HEK293 (cell line): ENCODE data around the gene ZBTB47.

ENCODE experiments used
- CTCF ChIA-PET: fragments of 350-600 bp; formaldehyde crosslinking; extraction: SDS; loops from one replicate; lab custom pipeline; 2021; ENCODE audit warnings: antibody characterized with exemption; lab: Yijun Ruan, JAX
- POLR2A ChIA-PET: fragments of 300-600 bp; formaldehyde crosslinking; extraction: SDS; loops from one replicate; lab custom pipeline; 2020; ENCODE audit warnings: antibody characterized with exemption, inconsistent platforms; lab: Yijun Ruan, JAX
- H3K27ac ChIP-seq: fragments of 200-500 bp; sonication (Bioruptor generic); 2 replicates; pipeline ENCODE4 v1.5.1; 2014; ENCODE audit warnings: low read depth, low read length, control low read depth, inconsistent platforms; ENCODE audit errors: extremely low read depth
- H3K36me3 ChIP-seq, 2 experiments: fragments of 200-500 bp in 1 of 2; sonication (Bioruptor generic) in 1 of 2; 1 replicate in 1 of 2; 2 replicates in 1 of 2; pipeline ENCODE4 v1.5.1; 2014 to 2017; ENCODE audit warnings: inconsistent platforms in 2 of 2, low read length in 2 of 2; ENCODE audit not compliant: control insufficient read depth in 2 of 2, insufficient read depth in 1 of 2
- H3K4me1 ChIP-seq: fragments of 200-500 bp; sonication (Bioruptor generic); 2 replicates; pipeline ENCODE4 v1.5.1; 2014; ENCODE audit warnings: mild to moderate bottlenecking, low read length, inconsistent platforms; ENCODE audit not compliant: control insufficient read depth, insufficient read depth
- H3K4me3 ChIP-seq: 2 replicates; pipeline ENCODE4 v1.5.1; 2011; ENCODE audit warnings: low read depth, mild to moderate bottlenecking, control low read depth, low read length, moderate library complexity
- H3K9me3 ChIP-seq: fragments of 200-500 bp; sonication (Bioruptor generic); 2 replicates; pipeline ENCODE4 v1.5.1; 2014; ENCODE audit warnings: low read depth, low read length, inconsistent platforms; ENCODE audit not compliant: control insufficient read depth, insufficient read depth
- BCL6B ChIP-seq: fragments of 450-650 bp; formaldehyde crosslinking; IDR thresholded peaks from 2 replicates; pipeline ENCODE4 v1.5.1; 2017; ENCODE audit warnings: missing biosample characterization, missing genetic modification characterization
- KLF10 ChIP-seq: fragments of 450-650 bp; IDR thresholded peaks from 2 replicates; pipeline ENCODE4 v1.5.1; 2018; ENCODE audit warnings: missing biosample characterization, mild to moderate bottlenecking, missing genetic modification characterization
- MYNN ChIP-seq: fragments of 450-650 bp; formaldehyde crosslinking; IDR thresholded peaks from 2 replicates; pipeline ENCODE4 v1.5.1; 2016; ENCODE audit warnings: missing biosample characterization, missing genetic modification characterization, borderline replicate concordance
- REPIN1 ChIP-seq: fragments of 450-650 bp; formaldehyde crosslinking; IDR thresholded peaks from 2 replicates; pipeline ENCODE4 v1.5.1; 2017; ENCODE audit warnings: missing biosample characterization, missing genetic modification characterization, low read depth
- ZBTB21 ChIP-seq: fragments of 450-650 bp; formaldehyde crosslinking; IDR thresholded peaks from 2 replicates; pipeline ENCODE4 v1.5.1; 2017; ENCODE audit warnings: missing biosample characterization, missing genetic modification characterization
- ZFP3 ChIP-seq: fragments of 450-650 bp; formaldehyde crosslinking; IDR thresholded peaks from 2 replicates; pipeline ENCODE4 v1.5.1; 2016; ENCODE audit warnings: low read depth, missing biosample characterization, missing genetic modification characterization
- ZNF140 ChIP-seq: fragments of 450-650 bp; formaldehyde crosslinking; IDR thresholded peaks from 2 replicates; pipeline ENCODE4 v1.5.1; 2016; ENCODE audit warnings: missing biosample characterization, missing genetic modification characterization
- ZNF19 ChIP-seq: fragments of 450-650 bp; formaldehyde crosslinking; IDR thresholded peaks from 2 replicates; pipeline ENCODE4; 2016; ENCODE audit warnings: missing biosample characterization, missing genetic modification characterization, low read depth
- ZNF239 ChIP-seq: fragments of 450-650 bp; formaldehyde crosslinking; IDR thresholded peaks from 2 replicates; pipeline ENCODE4 v1.5.1; 2016; ENCODE audit warnings: missing biosample characterization, missing genetic modification characterization
- ZNF37A ChIP-seq: fragments of 450-650 bp; IDR thresholded peaks from 2 replicates; pipeline ENCODE4 v1.5.1; 2018; ENCODE audit warnings: missing biosample characterization, missing genetic modification characterization
- ZNF404 ChIP-seq: fragments of 450-650 bp; formaldehyde crosslinking; IDR thresholded peaks from 2 replicates; pipeline ENCODE4 v1.5.1; 2017; ENCODE audit warnings: missing biosample characterization, missing genetic modification characterization
- ZNF423 ChIP-seq: fragments of 450-650 bp; formaldehyde crosslinking; IDR thresholded peaks from 2 replicates; pipeline ENCODE4 v1.5.1; 2016; ENCODE audit warnings: missing biosample characterization, missing genetic modification characterization
- ZNF514 ChIP-seq: fragments of 450-650 bp; formaldehyde crosslinking; IDR thresholded peaks from 2 replicates; pipeline ENCODE4 v1.5.1; 2016; ENCODE audit warnings: missing biosample characterization, missing genetic modification characterization
- ZNF544 ChIP-seq: fragments of 450-650 bp; formaldehyde crosslinking; IDR thresholded peaks from 2 replicates; pipeline ENCODE4 v1.5.0; 2017; ENCODE audit warnings: missing biosample characterization, missing genetic modification characterization
- ZNF571 ChIP-seq: fragments of 450-650 bp; formaldehyde crosslinking; IDR thresholded peaks from 2 replicates; pipeline ENCODE4 v1.5.0; 2017; ENCODE audit warnings: missing biosample characterization, missing genetic modification characterization
- ZNF623 ChIP-seq: fragments of 450-650 bp; formaldehyde crosslinking; IDR thresholded peaks from 2 replicates; pipeline ENCODE4 v1.5.1; 2016; ENCODE audit warnings: missing biosample characterization, missing genetic modification characterization
- ZNF692 ChIP-seq: fragments of 450-650 bp; formaldehyde crosslinking; IDR thresholded peaks from 2 replicates; pipeline ENCODE4 v1.5.1; 2016; ENCODE audit warnings: missing biosample characterization, missing genetic modification characterization
- ZNF768 ChIP-seq: fragments of 450-650 bp; formaldehyde crosslinking; IDR thresholded peaks from 2 replicates; pipeline ENCODE4 v1.5.1; 2018; ENCODE audit warnings: missing biosample characterization, mild to moderate bottlenecking, missing genetic modification characterization
- ZNF776 ChIP-seq: fragments of 450-650 bp; formaldehyde crosslinking; IDR thresholded peaks from 2 replicates; pipeline ENCODE4 v1.5.0; 2017; ENCODE audit warnings: missing biosample characterization, missing genetic modification characterization, borderline replicate concordance
- ZNF785 ChIP-seq: fragments of 450-650 bp; formaldehyde crosslinking; IDR thresholded peaks from 2 replicates; pipeline ENCODE4 v1.5.1; 2016; ENCODE audit warnings: missing biosample characterization, missing genetic modification characterization
- ZNF791 ChIP-seq: fragments of 450-650 bp; formaldehyde crosslinking; IDR thresholded peaks from 2 replicates; pipeline ENCODE4 v1.5.1; 2016; ENCODE audit warnings: missing biosample characterization, missing genetic modification characterization
- ZNF792 ChIP-seq: fragments of 450-650 bp; formaldehyde crosslinking; IDR thresholded peaks from 2 replicates; pipeline ENCODE4 v1.5.1; 2016; ENCODE audit warnings: missing biosample characterization, missing genetic modification characterization
- ZSCAN23 ChIP-seq: fragments of 450-650 bp; formaldehyde crosslinking; IDR thresholded peaks from 2 replicates; pipeline ENCODE4 v1.5.1; 2016; ENCODE audit warnings: missing biosample characterization, missing genetic modification characterization
- TF ChIP-seq, protein P1 (sequence below): fragments of 450-650 bp; formaldehyde crosslinking; IDR thresholded peaks from 2 replicates; pipeline ENCODE4 v1.5.1; 2016; ENCODE audit warnings: missing biosample characterization, missing genetic modification characterization
- TF ChIP-seq, protein P2 (sequence below): fragments of 450-650 bp; formaldehyde crosslinking; IDR thresholded peaks from 2 replicates; pipeline ENCODE4 v1.5.1; 2016; ENCODE audit warnings: missing biosample characterization, missing genetic modification characterization
- TF ChIP-seq, protein P3 (sequence below): IDR thresholded peaks from 2 replicates; pipeline ENCODE4 v1.6.1; 2011; ENCODE audit warnings: mild to moderate bottlenecking, low read depth, low read length, borderline replicate concordance
- TF ChIP-seq, protein P4 (sequence below): sonication (generic); formaldehyde crosslinking; IDR thresholded peaks from 2 replicates; pipeline ENCODE4 v1.8.1; 2022; ENCODE audit warnings: mild to moderate bottlenecking, moderate library complexity, missing genetic modification reagents

Gene ZBTB47

GRCh38 chr3:42661593-42662022 lies 8.1 kb downstream of the ZBTB47 start:
- POLR2A ChIA-PET = no interaction called here
- H3K4me3 ChIP-seq = no peak overlapping the region

DNA sequence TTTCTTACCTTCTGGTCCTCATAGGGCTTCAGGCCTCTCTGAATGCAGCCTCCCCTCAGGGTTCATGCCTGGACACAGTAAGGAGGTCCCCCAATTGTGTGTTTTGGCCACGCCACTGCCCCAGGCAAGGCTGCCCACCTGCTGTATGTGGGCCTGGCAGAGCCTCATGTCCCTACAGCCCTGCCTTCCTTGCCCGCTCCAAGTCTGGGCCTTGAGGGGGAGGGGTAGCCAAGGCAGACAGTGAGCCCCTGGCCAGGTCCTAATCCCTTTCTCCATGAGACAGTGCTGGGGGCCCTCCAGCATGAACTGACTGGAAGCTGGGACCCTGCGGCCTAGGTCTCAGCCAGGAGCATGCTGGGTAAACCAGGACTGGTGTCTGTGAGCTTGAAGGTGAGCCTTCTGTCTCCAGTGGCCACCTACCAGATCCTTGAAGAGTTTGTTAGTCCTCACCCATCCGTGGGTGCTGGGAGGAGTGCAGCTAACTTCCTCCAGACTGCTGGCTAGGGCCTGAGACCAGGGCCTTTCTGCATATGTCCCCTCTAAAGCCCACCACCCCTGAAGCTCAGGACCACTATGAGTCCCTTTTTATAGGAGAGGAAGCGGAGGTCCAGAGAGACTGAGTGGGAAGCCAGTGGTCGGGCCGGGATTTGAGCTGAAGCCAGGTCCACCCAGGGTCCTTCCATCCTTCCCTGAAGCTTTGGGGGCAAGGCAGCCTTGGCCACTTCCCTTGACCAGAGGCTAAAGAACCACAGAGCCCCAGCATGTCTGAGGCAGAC lies 8.7 kb downstream of the ZBTB47 start:
- no peaks in the 10 kb centered on the region for H3K9me3 ChIP-seq
- peaks cover 0 to 56% of the 10 kb centered on the region in 2 experiments; a peak in 1 of 3 replicates for H3K36me3 ChIP-seq
- H3K4me3 ChIP-seq = no peak overlapping the region
- TF ChIP-seq ZSCAN23 (no peak), KLF10 (tag by site-specific recombination) (no peak), ZNF571 (tag by site-specific recombination) (no peak), ZBTB21 (no peak), ZNF785 (tag by site-specific recombination) (no peak), ZNF623 (tag by site-specific recombination) (no peak), ZFP3 (tag by site-specific recombination) (no peak), ZNF37A (tag by site-specific recombination) (no peak), ZNF404 (no peak), ZNF776 (tag by site-specific recombination) (no peak), ZNF544 (tag by site-specific recombination) (no peak), ZNF514 (no peak)
- TF ChIP-seq, protein P1, sequence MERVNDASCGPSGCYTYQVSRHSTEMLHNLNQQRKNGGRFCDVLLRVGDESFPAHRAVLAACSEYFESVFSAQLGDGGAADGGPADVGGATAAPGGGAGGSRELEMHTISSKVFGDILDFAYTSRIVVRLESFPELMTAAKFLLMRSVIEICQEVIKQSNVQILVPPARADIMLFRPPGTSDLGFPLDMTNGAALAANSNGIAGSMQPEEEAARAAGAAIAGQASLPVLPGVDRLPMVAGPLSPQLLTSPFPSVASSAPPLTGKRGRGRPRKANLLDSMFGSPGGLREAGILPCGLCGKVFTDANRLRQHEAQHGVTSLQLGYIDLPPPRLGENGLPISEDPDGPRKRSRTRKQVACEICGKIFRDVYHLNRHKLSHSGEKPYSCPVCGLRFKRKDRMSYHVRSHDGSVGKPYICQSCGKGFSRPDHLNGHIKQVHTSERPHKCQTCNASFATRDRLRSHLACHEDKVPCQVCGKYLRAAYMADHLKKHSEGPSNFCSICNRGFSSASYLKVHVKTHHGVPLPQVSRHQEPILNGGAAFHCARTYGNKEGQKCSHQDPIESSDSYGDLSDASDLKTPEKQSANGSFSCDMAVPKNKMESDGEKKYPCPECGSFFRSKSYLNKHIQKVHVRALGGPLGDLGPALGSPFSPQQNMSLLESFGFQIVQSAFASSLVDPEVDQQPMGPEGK (tag by site-specific recombination) = no peak
- TF ChIP-seq, protein P2, sequence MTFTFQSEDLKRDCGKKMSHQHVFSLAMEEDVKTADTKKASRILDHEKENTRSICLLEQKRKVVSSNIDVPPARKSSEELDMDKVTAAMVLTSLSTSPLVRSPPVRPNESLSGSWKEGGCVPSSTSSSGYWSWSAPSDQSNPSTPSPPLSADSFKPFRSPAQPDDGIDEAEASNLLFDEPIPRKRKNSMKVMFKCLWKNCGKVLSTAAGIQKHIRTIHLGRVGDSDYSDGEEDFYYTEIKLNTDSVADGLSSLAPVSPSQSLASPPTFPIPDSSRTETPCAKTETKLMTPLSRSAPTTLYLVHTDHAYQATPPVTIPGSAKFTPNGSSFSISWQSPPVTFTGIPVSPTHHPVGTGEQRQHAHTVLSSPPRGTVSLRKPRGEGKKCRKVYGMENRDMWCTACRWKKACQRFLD (tag by site-specific recombination) = no peak
- TF ChIP-seq, protein P3, sequence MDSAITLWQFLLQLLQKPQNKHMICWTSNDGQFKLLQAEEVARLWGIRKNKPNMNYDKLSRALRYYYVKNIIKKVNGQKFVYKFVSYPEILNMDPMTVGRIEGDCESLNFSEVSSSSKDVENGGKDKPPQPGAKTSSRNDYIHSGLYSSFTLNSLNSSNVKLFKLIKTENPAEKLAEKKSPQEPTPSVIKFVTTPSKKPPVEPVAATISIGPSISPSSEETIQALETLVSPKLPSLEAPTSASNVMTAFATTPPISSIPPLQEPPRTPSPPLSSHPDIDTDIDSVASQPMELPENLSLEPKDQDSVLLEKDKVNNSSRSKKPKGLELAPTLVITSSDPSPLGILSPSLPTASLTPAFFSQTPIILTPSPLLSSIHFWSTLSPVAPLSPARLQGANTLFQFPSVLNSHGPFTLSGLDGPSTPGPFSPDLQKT = no peak
- TF ChIP-seq, all 188 proteins: peak for 0
- ChIA-PET POLR2A (no interaction called here), CTCF (no interaction called here)
- H3K4me1 ChIP-seq = no peaks in the 10 kb centered on the region
- no peak overlapping the region for H3K27ac ChIP-seq

More at GRCh38 chr3:42661593-42662022, 8.1 kb downstream of the ZBTB47 start:
- no peaks in the 10 kb centered on the region for H3K4me1 ChIP-seq
- CTCF ChIA-PET = interaction anchor here (1.4 kb wide), 1 partner anchor 27 kb away, joined by 3 read pairs; no protein-coding TSS in a partner anchor
- peaks cover 0 to 57% of the 10 kb centered on the region in 2 experiments; a peak in 1 of 3 replicates for H3K36me3 ChIP-seq
- H3K27ac ChIP-seq = no peak overlapping the region
- no peak for TF ChIP-seq REPIN1 (tag by site-specific recombination)
- TF ChIP-seq, protein P4, sequence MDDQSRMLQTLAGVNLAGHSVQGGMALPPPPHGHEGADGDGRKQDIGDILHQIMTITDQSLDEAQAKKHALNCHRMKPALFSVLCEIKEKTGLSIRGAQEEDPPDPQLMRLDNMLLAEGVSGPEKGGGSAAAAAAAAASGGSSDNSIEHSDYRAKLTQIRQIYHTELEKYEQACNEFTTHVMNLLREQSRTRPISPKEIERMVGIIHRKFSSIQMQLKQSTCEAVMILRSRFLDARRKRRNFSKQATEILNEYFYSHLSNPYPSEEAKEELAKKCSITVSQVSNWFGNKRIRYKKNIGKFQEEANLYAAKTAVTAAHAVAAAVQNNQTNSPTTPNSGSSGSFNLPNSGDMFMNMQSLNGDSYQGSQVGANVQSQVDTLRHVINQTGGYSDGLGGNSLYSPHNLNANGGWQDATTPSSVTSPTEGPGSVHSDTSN = no peak
- TF ChIP-seq ZNF423 (tag by site-specific recombination) = no peak
- TF ChIP-seq ZNF768 (tag by site-specific recombination) = no peak
- no peak for TF ChIP-seq ZNF239 (tag by site-specific recombination)
- TF ChIP-seq ZNF140 (tag by site-specific recombination) = no peak
- no peak for TF ChIP-seq ZNF692
- no peak for TF ChIP-seq ZNF791 (tag by site-specific recombination)
- TF ChIP-seq ZNF19 (tag by site-specific recombination) = no peak
- no peak for TF ChIP-seq ZNF792
- TF ChIP-seq BCL6B (tag by site-specific recombination) = no peak
- no peak for TF ChIP-seq MYNN (tag by site-specific recombination)
- no peak for TF ChIP-seq ZFP3 (tag by site-specific recombination)
- H3K9me3 ChIP-seq = no peaks in the 10 kb centered on the region
